ENCODE results near the gene NAA80.
"Not testable (repeated sequence)": the region's sequence is repeated elsewhere in the genome, so short reads cannot be mapped to it uniquely, and the experiment has no call there.

The NAA80 gene

DNA sequence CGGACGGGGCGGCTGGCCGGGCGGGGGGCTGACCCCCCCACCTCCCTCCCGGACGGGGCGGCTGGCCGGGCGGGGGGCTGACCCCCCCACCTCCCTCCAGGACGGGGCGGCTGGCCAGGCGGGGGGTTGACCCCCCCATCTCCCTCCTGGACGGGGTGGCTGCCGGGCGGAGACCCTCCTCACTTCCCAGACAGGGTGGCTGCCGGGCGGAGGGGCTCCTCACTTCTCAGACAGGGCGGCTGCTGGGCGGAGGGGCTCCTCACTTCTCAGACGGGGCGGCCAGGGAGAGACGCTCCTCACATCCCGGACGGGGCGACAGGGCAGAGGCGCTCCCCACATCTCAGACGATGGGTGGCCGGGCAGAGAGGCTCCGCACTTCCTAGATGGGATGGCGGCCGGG is 12.8 kb upstream of the NAA80 start:
- not testable (repeated sequence) for DNase-seq

- no peak for DNase-seq
Measured at GRCh38 chr3:50304601-50305000, 5.4 kb upstream of the NAA80 start.

GRCh38 chr3:50303013-50303815 is 4.0 kb upstream of the NAA80 start, which contains the start of gene HYAL1:
TSS of gene HYAL1 (minus strand) at chr3:50303574. CDS start at chr3:50302956, 618 bp downstream.
- DNase-seq: no peak

GRCh38 chr3:50302095-50303012 is 3.1 kb upstream of the NAA80 start:
- no peak for DNase-seq

DNA sequence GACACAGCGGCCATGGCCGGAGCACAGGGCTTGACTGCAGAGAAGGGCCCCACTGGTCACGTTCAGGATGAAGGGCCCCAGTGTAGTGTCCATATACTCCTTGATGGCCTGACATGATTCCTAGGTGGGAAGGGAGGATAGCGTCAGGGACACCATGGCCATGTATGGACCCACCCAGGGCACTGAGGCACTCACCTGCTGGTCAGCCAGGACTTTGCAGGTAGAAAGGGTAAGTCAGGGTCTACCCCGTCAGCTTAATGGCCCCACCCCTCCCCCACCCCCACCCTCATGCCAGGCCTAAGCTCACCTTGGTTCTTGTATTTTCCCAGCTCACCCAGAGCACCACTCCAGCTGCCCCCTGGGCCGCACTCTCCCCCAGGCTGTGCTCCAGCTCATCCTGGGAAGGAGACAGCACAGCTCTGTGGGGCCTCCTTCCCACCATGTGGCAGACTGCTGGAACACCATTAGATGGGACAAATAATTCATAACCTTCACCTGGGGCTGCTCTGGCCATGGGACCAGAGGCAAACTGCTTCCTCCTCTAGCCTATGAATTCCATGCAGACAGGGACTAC is 1.6 kb upstream of the NAA80 start:
- no peak for DNase-seq

- no peak for DNase-seq
Measured at GRCh38 chr3:50299929-50300680, 900 bp upstream of the NAA80 start.

DNA sequence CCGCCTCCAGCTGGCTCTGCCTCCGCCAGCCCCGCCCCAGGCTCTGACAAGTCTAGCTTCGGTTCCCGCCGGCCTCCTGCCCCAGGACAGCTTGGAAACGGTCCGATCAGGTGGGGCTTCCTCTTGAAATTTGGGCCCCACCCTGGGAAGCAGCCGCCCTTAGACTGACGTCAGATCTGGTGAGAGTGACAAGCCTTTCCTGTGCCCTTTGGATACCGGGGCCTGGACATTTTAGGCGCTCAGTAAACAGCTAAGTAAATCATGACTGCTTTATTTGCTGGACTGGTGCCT is 378 bp upstream of the NAA80 start:
- no peak for DNase-seq

DNA sequence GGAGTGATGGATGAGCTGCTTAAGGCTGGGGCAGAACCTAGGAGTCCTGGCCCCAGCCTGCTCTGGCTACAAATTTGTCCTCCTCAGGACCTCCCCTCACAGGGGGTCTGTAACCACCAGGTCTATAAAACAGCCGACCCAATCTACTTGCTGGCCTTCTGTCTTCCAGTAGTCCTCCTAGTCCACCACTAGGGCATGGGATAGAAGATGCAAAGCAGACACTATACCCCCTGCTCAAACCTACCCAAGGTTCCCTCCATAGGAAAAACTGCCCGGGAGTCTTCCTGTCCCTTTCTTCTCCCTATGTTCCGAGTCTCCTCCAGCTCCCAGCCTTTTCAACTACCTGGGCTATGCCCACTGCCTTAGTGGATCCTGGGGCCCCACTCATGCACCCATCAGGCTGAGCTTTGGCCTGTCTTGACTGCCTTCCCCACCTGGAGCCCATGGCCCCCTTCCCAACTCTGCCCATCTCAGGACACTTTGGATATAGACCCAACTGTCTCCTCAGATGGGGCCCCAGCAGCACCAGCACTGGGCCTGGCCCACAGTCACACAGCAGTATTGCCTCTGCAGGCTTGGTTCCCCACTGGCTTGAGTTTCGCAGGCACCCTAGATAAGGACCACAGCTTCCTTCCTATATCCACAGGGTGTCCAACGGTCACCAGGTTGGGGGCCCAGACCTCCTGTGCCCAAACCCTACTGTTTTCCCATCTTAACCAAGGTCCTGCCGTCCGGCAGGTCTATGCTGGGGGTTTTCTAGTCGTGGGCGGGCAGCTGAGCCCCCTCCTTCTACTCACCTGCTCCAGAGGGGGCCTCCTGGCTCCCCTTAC is 1.1 kb downstream of the NAA80 start:
- DNase-seq: no peak

DNA sequence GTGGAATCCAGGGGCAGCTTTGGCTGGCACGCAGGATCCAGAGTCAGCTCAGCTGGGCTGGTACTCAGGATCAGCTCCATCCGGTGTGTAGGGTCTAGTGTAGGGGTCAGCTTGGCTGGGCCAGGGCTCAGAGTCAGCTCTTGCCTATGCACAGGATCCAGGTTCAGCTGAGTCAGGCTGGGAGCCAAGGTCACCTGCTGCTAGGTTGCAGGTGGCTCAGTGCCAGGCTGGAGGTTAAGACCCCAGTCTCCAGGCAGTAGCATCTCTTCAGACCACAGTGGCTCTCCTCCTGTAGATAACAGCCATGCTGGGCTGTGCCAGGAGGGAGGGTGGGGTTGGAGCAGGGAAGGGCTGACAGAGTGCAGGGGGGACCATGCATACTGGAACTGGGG is 1.8 kb downstream of the NAA80 start:
- DNase-seq: no peak

GRCh38 chr3:50296721-50297383 is 2.4 kb downstream of the NAA80 start:
- DNase-seq: no peak

DNA sequence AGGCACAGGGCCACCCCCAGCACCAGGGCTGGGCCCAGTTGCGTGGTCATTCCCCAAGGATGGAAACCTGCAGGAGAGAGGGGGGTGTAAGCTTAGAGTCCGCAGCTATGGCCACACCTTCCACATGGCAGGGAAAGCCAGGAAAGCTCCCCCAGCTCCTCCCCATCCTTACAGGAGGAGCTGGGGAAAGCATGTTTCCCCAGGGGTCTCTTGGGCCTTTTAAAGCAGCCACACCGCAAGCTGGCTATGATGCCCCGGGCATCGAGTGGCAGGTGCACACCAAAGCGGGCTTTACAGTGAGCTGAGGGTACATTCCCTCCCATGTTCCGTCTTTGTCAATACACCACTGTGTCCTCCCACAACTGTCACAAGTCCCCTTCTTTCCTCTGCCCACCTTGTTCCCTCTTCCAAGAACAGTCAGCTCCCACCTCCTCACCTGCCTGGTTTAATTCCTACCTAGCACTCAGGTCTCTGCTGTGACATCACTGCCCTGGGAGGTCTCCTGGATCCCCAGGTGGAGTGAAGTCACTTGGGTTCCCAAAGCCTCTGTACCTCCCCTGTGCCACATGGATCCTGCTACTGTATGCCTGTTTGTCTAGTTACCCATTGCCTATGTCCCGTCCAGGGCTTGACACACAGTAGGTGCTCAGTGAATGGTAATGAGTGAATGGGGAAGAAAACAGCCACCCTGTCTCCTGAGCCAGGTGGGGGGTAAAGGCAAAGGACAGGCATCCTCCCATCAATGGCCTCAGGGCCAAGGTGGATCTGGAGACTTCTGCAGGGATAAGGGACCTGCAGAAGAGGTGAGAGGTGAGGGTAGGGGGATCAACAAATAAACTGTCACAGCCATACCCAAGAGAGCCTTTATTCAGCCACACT is 3.4 kb downstream of the NAA80 start:
- DNase-seq: no peak

DNA sequence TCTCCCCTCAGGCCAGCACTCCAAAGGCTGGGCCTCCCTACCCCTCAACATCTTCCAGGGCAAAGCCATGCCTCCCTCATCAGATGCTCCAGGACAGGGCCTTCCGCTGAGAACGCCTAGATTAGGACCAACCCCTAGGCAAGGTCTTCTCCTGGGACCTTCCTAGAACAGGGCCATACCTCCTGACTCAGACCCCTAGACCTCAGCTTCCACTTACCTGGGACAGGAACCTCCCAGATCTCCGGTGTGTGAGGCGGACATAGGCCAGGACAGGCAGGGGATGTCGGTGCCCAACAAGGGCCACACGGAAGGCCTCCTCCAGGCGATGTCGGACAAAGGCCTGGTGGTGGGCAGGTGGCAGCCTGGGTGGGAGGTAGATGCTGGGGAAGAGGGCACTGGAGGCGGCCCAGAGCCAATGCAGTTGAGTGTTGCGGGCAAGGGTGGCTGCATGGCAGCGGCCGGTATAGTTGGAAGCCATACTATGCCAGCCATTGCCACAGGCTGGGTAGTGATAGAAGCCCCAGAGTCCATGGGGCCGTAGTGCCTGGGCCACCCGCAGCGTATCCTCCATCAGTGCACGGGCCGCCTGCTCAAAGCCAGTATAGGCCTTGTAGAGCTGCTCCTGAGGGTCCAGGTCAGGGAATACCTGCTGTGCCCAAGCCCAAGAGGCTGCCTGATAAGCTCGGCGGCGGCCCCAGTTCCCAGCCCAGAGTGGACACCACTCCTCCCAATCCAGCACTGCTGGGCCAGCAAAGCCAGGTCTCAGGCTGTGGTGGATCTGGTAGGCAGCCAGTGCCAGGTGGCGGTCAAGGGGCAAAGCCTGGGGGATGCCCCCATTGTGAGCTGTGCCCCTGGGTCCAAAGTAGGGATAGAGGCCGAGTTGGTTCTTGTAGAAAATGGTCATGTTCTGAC is 4.5 kb downstream of the NAA80 start:
- no peak for DNase-seq

DNA sequence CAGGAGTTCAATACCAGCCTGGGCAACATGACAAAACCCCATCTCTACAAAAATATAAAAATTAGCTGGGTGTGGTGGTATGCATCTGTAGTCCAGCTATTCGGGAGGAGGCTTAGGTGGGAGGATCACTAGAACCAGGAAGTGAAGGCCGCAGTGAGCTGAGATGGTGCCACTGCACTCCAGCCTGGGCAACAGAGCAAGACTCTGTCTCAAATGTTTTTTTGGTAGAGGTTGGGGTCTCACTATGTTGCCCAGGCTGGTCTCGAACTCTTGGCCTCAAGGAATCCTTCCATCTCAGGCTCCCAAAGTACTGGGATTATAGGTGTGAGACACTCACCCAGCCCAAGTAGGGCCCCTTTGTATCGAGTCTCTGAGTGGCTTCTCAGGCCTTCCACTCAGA is 5.1 kb downstream of the NAA80 start:
- DNase-seq: no peak

GRCh38 chr3:50293079-50293801 is 6.0 kb downstream of the NAA80 start:
- DNase-seq: no peak

GRCh38 chr3:50292159-50293078 is 6.8 kb downstream of the NAA80 start, which contains the start of gene IFRD2:
TSS of gene IFRD2 (minus strand) at chr3:50292429. CDS start at chr3:50292274, 155 bp downstream.
- DNase-seq: peak; percentile 91 to 92

GRCh38 chr3:50290161-50290641 is 9.0 kb downstream of the NAA80 start:
- DNase-seq: no peak

- DNase-seq: no peak
Measured at GRCh38 chr3:50289130-50289529, 10.1 kb downstream of the NAA80 start.
